ENCODE data around the gene ONECUT2. TPM values are rescaled to one million over a fixed set of nuclear protein-coding genes. Genes with fewer than 3 reads are reported as not detected.

Gene ONECUT2
- total and polyA plus RNA-seq, 9 of the 15 experiments (the other 6 are each of a cell fraction or from before 2014, with no cell fraction given) = 0.27 to 2.5 (median 0.83) TPM

GRCh38 chr18:57409650-57410049 is 25.5 kb upstream of the ONECUT2 start:
- Histone ChIP-seq H3K4me1 (replicated peaks in 1 of 2; ENCODE audit: control insufficient read depth in 2 of 2, insufficient read depth in 2 of 2, low read length in 2 of 2) (no peaks in the 10 kb centered on the region), H3K9me1 (ENCODE audit: control insufficient read depth, insufficient read depth, low read length) (no peaks in the 10 kb centered on the region), H3K9me3 (replicated peaks; ENCODE audit: control insufficient read depth, insufficient read depth, low read depth, low read length) (no peaks in the 10 kb centered on the region), H3K4me3 (no peak overlapping the region), H3K79me2 (ENCODE audit: control insufficient read depth, insufficient read depth, low read length) (no peaks in the 10 kb centered on the region), H3K9ac (ENCODE audit: insufficient read depth in 1 of 2, low read depth in 2 of 2, low read length in 2 of 2) (no peak overlapping the region), H3K36me3 (ENCODE audit: control insufficient read depth, insufficient read depth, low read length) (no peaks in the 10 kb centered on the region), H2AFZ (ENCODE audit: low read depth, low read length) (no peak overlapping the region), H3K27me3 (ENCODE audit: control insufficient read depth in 2 of 2, insufficient read depth in 2 of 2, low read length in 2 of 2) (no peaks in the 10 kb centered on the region), H3K4me2 (ENCODE audit: insufficient read depth, low read length) (no peak overlapping the region), H3K27ac (ENCODE audit: extremely low read depth, low read depth, low read length) (no peak overlapping the region), H4K20me1 (replicated peaks; ENCODE audit: control insufficient read depth, insufficient read depth, low read length) (no peaks in the 10 kb centered on the region)
- DNase-seq (ENCODE audit: extremely low read depth in 1 of 4, low spot score in 3 of 4) = no peak
- no peak for ATAC-seq
- no peak for FAIRE-seq
- ChIA-PET POLR2A (no interaction called here), CTCF (ENCODE audit: low intra/inter-chr PET ratio) (no interaction called here)
- no TSS peak for BruUV-seq (replicated peaks)
- intact Hi-C loops (cut with micrococcal nuclease) = no loop called here
- in situ Hi-C loops (cut with MboI) = no loop called here
- TF ChIP-seq ARID2 (IDR thresholded peaks at IDR 0.05) = no peak
- no peak for TF ChIP-seq HLTF (IDR thresholded peaks at IDR 0.05)
- TF ChIP-seq KLF10 (CRISPR knock-in tag; IDR thresholded peaks at IDR 0.05) = no peak
- no peak for TF ChIP-seq E2F4 (CRISPR knock-in tag; IDR thresholded peaks at IDR 0.05; ENCODE audit: low read depth)

GRCh38 chr18:57410749-57411148 is 24.4 kb upstream of the ONECUT2 start:
- FAIRE-seq (no peak), ATAC-seq (no peak), DNase-seq (ENCODE audit: extremely low read depth in 1 of 4, low spot score in 3 of 4) (no peak)
- Histone ChIP-seq H3K4me2 (ENCODE audit: insufficient read depth, low read length) (no peak overlapping the region), H3K27ac (ENCODE audit: extremely low read depth, low read depth, low read length) (no peak overlapping the region), H3K36me3 (ENCODE audit: control insufficient read depth, insufficient read depth, low read length) (no peaks in the 10 kb centered on the region), H3K9me1 (ENCODE audit: control insufficient read depth, insufficient read depth, low read length) (no peaks in the 10 kb centered on the region), H2AFZ (ENCODE audit: low read depth, low read length) (no peak overlapping the region), H3K4me1 (replicated peaks in 1 of 2; ENCODE audit: control insufficient read depth in 2 of 2, insufficient read depth in 2 of 2, low read length in 2 of 2) (no peaks in the 10 kb centered on the region), H3K4me3 (no peak overlapping the region), H3K27me3 (ENCODE audit: control insufficient read depth in 2 of 2, insufficient read depth in 2 of 2, low read length in 2 of 2) (no peaks in the 10 kb centered on the region), H3K9ac (ENCODE audit: insufficient read depth in 1 of 2, low read depth in 2 of 2, low read length in 2 of 2) (no peak overlapping the region), H4K20me1 (replicated peaks; ENCODE audit: control insufficient read depth, insufficient read depth, low read length) (no peaks in the 10 kb centered on the region), H3K9me3 (replicated peaks; ENCODE audit: control insufficient read depth, insufficient read depth, low read depth, low read length) (no peaks in the 10 kb centered on the region), H3K79me2 (ENCODE audit: control insufficient read depth, insufficient read depth, low read length) (no peaks in the 10 kb centered on the region)
- TF ChIP-seq DACH1 (IDR thresholded peaks at IDR 0.05; ENCODE audit: partially characterized antibody) (no peak), CEBPG (CRISPR knock-in tag; IDR thresholded peaks at IDR 0.05) (no peak), CEBPG (tag; conservative IDR thresholded peaks at IDR 0.05 in 1 of 2, IDR thresholded peaks at IDR 0.05 in 1 of 2) (0 out of 4 replicates have a peak, but pooled peaks of 1 of the 2 experiments have one; percentile 34)
- in situ Hi-C loops (cut with MboI) (no loop called here), intact Hi-C loops (cut with micrococcal nuclease) (no loop called here)
- POLR2A ChIA-PET = no interaction called here
- CTCF ChIA-PET (ENCODE audit: low intra/inter-chr PET ratio) = no interaction called here
- WGBS (ENCODE audit: insufficient coverage, low coverage, missing lambda C conversion rate) = 0% methylated on average over 3 of the region's 3 CpGs
- BruUV-seq (replicated peaks) = no TSS peak
